Adrenal gland (tissue), 5 donors: ENCODE data around the gene GBP1.

Experiments used
- POLR2A ChIP-seq, 2 donors: fragments of 450-650 bp; IDR thresholded peaks; one replicate each; pipeline ENCODE4 v1.6.1; 2017; ENCODE audit warnings: antibody characterized with exemption in 2 of 2, mild to moderate bottlenecking in 2 of 2, moderate library complexity in 1 of 2
- TF ChIP-seq, protein P1 (sequence below), 6 experiments: fragments of 450-650 bp in 4 of 6; fragments of 200-600 bp in 2 of 6; sonication (generic) in 1 of 6; IDR thresholded peaks; 1 replicate in 5 of 6; 2 replicates in 1 of 6; pipeline versions ENCODE4 v1.5.1 to v1.8.0; 2016 to 2021; ENCODE audit warnings: antibody characterized with exemption in 6 of 6, mild to moderate bottlenecking in 2 of 6, moderate library complexity in 1 of 6
- donor health status: DM: no; HTN: no; CAD: no.

DNA sequence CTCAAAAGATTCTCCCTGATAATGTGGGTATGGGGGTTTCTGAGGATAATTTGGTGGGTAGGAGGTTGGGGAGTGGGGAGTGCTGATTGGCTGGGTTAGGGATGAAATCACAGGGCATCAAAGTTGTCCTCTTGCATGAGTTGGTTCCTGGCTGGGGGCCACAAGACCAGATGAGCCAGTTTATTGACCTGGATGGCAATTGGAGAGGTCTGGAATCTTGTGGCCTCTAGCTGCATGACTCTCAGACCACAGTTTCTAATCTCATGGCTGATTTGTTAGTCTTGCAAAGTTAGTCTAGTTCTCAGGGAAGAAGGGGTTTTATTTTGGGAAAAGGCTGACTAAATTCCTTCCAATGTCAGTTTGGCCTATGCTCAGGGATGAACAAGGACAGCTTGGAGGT, 3.3 kb upstream of the GBP1 start:
- TF ChIP-seq, protein P1, sequence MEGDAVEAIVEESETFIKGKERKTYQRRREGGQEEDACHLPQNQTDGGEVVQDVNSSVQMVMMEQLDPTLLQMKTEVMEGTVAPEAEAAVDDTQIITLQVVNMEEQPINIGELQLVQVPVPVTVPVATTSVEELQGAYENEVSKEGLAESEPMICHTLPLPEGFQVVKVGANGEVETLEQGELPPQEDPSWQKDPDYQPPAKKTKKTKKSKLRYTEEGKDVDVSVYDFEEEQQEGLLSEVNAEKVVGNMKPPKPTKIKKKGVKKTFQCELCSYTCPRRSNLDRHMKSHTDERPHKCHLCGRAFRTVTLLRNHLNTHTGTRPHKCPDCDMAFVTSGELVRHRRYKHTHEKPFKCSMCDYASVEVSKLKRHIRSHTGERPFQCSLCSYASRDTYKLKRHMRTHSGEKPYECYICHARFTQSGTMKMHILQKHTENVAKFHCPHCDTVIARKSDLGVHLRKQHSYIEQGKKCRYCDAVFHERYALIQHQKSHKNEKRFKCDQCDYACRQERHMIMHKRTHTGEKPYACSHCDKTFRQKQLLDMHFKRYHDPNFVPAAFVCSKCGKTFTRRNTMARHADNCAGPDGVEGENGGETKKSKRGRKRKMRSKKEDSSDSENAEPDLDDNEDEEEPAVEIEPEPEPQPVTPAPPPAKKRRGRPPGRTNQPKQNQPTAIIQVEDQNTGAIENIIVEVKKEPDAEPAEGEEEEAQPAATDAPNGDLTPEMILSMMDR (IDR thresholded peaks at IDR 0.05): no peak
- no peak for TF ChIP-seq POLR2A (IDR thresholded peaks at IDR 0.05)
